Dermis microvascular lymphatic vessel endothelial cell (primary cell): ENCODE measurements around the gene ABCB11. TPM values are rescaled to one million over a fixed set of nuclear protein-coding genes. Genes with fewer than 3 reads are reported as not detected.

Source experiments
- DNase-seq, 2 donors: peaks; one replicate each; pipeline versions ENCODE4 v3.0.0 to v3.0.0-alpha.2; 2010; ENCODE audit warnings: low read depth in 2 of 2
- total RNA-seq: library from RNA; depleted of rRNA; stranded (reverse); fragments of >200 nt; gene quantifications from 2 replicates; pipeline ENCODE4 v1.2.1, GENCODE V29; 2014

Gene ABCB11
- total RNA-seq, 1 donor from 2014 or later: not detected

- DNase-seq: no peak
These were observed 56.7 kb downstream of the ABCB11 start for GRCh38 chr2:168974428-168974827.

DNA sequence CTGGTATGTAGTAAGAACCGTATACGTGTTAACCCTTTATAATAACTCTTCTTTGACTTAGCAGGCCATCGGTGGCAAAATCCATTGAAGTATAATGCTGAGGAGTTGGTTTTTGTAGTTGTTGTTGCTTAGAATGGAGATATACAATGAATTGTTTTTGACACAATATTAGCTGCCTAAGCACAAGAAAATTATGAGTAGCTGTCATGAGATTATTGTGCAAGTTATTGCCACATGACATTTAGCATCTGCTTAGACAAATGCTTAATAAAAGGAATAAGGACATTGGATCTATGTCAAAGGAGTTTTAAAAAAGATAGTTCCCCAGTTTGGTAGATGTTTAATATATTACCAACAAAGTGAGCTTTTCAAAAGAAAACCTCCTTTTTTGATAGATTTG lies 59.9 kb downstream of the ABCB11 start:
- DNase-seq: no peak

DNA sequence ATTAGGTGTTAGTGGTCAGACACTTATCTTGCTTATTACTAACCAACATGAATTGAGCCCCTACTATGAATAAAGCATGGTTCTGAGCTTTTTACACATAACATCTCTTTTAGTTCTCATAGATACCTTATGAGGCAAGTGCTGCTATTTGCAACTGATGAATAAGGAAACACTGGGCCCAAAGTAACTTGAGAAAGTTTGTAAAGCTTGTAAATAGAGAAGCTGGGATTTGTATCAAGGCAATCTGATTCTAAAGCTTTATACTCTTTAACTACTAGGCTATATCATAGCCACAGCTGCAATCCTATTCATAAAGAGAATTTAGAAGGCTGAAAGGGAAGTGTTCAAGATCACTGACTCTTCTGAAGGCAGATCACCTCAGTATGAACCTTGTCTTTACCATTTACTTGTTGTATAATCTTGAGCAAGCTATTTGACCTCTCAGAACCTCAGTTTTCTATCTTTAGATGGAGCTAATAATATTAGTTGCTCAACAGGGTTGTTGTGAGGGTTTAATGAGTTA lies 60.4 kb downstream of the ABCB11 start:
- no peak for DNase-seq

- DNase-seq: no peak
These were observed 61.3 kb downstream of the ABCB11 start for GRCh38 chr2:168969865-168970264.

DNA sequence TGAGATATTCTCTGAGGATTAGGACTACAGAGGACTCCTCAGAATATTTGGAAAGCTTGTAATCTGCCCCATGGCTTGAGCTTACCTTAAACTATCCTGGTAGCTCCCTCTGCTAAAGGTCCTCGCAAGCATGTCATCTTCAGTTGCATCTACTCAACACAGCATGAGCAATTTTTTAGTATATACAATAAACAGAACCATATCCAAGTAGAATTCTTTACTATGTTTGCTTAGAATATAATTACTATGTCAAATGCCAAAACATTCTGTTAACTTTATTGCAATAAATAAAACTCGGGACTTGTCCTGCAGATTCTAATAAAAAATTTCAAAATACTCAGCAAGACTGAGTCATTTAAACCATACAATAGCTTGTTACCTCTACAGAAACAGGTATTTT lies 62.8 kb downstream of the ABCB11 start:
- no peak for DNase-seq

DNA sequence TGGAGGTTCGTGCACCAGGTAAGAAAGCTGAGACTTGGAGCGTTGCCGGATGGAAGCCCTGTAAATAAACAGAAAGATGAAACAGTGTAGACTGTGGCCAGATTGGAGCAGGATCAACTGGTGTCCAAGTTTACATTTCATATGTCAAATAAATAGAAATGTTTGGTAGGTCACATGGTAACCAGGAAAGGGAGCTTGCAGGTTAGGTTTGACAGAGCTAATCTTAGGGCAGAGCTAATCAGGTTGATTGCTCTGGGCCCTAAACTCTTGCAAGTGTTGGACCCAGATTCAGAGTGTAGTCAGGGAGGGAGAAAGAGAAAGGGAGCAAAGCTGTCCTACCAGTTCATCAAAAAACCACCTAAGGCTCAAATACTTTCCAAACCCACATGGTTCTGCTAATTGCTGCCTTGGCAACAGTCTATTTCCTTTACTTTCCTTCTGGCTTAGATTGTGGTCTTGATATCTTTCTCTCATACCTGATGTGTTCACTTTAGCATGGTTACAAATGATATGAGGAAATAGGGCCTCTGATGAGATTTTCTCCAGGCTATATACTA lies 66.8 kb downstream of the ABCB11 start:
- no peak for DNase-seq

GRCh38 chr2:168962636-168963035 lies 68.5 kb downstream of the ABCB11 start:
- no peak for DNase-seq

DNA sequence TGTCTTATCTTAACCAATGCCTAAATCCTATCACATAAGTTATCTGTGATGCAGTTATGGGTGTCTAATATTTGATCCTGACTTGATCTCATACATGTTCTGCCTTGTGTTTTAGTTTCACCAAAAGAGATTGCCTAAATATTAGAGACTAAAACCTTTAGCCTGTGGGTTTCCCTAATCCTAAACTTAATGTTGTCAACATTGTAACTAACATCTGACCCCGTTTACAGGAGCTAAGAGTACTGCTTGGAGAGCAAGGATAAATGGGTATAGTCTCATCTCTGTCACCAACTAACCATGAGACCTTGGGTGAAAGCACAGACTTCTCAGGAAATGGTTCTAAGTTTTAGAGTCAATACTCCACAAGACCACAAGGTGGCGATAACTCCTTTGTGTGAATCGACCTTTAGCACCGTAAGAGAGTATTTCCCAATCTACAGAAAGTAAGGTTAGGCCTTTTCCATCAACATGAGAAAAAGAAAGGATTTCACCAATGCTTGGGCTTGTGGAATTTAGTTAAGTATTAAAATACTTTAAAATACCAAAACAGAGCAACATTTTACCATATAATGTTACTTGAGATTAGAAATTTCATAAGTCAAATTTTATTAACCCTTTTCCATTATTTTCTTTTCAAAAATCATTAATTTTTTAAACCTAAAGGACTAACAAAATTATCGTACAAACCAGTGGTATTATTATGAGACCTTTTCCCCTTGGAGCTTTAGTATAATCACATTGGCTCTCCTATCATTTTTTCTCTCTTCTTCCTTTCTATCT lies 69.5 kb downstream of the ABCB11 start:
- peak; percentile 59 to 76 for DNase-seq

- DNase-seq: no peak
These were observed 74.7 kb downstream of the ABCB11 start for GRCh38 chr2:168956392-168956791.

DNA sequence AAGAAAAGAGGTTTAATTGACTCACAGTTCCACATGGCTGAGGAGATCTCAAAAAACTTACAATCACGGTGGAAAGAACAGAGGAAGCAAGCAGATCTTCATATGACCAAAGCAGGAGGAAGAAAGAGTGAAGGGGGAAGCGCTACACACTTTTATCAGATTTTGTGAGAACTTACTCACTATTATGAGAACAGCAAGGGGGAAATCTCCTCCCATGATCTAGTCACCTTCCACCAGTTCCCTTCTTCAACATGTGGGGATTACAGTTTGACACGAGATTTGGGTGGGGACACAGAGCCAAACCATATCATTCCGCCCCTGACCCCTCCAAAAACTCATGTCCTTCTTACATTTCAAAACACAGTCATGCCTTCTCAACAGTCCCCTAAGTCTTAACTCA lies 75.8 kb downstream of the ABCB11 start:
- no peak for DNase-seq

GRCh38 chr2:168954256-168954655 lies 76.9 kb downstream of the ABCB11 start:
- no peak for DNase-seq

DNA sequence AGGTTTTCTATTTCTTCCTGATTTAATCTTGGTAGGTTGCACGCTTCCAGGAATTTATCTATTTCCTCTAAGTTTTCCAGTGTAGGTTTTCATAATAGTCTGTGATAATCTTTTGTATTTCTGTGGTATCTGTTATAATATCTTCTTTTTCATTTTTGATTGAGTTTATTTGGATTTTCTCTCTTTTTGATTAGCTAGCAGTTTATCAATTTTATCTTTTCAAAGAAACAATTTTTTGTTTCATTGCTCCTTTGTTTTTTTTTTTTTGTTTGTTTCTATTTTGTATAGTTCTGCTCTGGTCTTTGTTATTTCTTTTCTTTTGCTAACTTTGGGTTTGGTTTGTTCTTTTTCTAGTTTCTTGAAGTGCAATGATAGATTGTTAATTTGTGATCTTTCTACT lies 78.7 kb downstream of the ABCB11 start:
- no peak for DNase-seq

- DNase-seq: no peak
These were observed 79.3 kb downstream of the ABCB11 start for GRCh38 chr2:168951871-168952270.

GRCh38 chr2:168949324-168949723 lies 81.8 kb downstream of the ABCB11 start:
- DNase-seq: no peak

GRCh38 chr2:168948621-168949212 lies 82.4 kb downstream of the ABCB11 start:
- DNase-seq: peak in 1 of 2 donors; percentile 21

DNA sequence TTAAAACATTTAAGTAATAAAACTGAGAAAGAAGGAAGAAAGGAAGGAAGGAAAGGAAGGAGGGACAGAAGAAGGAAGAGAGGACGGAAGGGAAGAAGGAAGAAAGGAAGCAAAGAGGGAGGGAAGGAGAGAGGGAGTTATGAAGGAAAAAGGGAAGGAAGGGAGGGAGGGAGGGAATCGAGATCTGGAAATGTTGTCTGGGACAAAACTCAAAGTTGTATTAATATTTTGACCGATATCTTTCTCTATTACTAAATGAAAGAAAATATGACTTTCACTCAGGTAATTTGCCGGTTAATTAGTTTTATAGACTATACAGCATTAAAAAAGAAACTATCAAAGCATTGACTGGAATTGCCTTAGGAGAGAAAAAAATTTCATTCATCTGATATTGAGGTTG lies 85.6 kb downstream of the ABCB11 start:
- no peak for DNase-seq

GRCh38 chr2:168944065-168944464 lies 87.1 kb downstream of the ABCB11 start:
- DNase-seq: no peak

DNA sequence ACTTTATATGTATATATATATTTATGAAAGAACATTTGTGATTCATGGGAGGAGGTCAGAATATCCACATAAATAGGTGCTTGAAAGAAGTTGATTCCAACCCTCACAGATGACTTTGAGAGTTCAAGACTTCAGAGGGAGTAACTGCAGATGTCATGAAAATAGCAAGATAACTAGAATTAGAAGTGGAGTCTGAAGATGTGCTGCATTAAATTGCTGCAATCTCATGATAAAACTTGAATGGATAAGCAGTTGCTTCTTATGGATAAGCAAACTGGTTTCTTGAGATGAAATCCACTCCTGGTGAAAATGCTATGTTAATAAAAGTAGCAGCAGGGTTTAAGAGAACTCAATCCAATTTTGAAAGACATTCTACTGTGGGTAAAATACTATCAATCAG lies 89.8 kb downstream of the ABCB11 start:
- DNase-seq: no peak

DNA sequence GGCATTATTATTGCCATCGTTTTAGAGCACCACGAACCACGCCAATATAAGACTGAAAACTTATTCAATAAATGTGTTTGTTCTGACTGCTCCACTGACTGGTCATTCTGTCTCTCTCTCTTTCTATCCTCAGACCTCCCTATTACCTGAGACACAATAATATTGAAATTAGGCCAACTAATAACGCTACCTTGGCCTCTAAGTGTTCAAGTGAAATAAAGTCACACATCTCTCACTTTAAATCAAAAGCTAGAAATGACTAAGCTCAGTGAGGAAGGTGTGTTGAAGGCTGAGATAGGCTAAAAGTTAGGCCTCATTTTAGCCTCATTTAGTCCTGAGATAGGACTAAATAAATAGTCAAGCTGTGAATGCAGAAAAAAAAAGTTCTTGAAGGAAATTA lies 91.2 kb downstream of the ABCB11 start:
- DNase-seq: no peak

GRCh38 chr2:168939061-168939460 lies 92.1 kb downstream of the ABCB11 start:
- no peak for DNase-seq

DNA sequence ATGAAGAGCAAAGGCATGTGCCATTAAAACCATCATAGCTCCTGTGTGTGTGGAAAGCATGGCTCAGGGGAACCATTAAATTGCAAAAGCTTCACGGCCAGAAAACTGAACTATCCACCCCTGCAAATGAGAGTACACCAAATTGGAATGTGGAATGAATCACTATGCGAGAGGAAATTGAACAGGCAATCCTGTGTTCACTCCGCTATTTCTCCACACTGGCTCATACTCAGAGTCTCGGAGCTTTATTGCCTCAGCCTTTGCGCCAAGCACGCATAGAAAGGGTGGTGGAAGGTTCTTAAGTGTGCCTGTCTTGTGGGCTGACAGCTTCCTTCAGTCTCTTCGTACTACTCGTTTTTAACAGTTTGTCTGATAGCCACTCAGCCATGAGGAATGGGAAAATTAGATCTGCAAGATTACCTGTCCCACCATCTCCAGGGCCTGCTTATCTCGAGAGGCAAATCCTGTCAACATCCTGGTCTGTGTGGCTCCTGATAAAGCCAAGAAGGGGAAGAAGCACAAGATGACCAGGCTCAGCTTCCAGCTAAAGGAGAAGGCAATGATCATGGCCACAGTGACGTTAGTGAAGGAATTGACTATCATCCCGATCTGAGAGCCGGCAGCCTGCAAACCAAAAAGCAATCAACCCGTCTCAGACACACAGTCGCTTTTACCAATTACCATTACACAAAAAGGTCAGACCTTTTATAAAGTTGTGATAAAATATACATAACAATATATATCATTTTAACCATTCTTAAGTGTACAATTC lies 95.1 kb downstream of the ABCB11 start:
- DNase-seq: peak in 1 of 2 donors; percentile 4

DNA sequence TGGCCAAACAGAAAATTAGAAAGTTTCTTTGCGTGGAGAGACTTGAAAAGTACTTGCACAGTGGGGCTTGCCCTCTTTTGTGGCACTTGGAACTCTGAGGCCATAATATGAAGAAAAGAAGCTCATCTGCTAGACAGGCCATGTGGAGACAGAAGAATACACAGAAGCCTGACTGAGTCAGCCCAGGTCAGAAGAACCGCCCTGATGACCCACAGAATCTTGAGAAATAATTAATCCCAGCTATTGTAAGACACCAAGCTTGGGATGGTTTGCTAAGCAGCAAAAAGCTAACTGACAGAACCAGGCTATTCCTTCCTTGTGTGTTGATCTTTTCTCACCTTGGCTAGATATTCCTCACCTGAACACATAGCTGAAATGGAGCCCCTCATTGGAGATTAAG lies 96.3 kb downstream of the ABCB11 start:
- no peak for DNase-seq
